ENCODE measurements around the gene BRD2.

DNA sequence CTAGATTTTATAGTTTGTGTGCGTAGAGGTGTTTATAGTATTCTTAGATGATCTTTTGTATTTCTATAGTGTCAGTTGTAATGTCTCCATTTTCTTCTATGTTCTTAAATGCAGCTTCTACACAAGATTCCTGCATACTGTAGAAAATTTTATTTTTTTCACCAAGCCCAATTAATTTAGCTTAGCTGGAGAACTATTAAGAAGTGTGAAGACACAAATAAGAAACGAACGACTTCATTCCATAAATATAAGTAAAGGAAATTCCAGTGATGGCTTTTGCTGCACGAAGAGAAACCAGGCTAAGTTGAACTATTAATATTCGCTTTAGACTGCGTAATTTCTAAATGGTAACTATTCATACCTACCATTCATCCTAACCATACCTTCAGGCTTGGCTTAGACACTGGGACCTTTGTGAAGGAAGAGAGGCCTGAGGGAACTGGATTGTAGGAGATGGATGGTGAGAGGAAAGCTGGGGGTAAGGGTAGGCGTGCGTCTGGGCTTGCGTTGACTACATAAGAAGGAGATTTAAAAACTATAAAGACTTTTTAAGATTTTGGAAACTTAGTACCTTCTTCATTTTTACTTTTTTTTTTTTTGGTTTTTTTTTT, 25.1 kb downstream of the BRD2 start:
- TF ChIP-seq POLR2A (IDR thresholded peaks at IDR 0.05): no peak
- TF ChIP-seq, protein P1, sequence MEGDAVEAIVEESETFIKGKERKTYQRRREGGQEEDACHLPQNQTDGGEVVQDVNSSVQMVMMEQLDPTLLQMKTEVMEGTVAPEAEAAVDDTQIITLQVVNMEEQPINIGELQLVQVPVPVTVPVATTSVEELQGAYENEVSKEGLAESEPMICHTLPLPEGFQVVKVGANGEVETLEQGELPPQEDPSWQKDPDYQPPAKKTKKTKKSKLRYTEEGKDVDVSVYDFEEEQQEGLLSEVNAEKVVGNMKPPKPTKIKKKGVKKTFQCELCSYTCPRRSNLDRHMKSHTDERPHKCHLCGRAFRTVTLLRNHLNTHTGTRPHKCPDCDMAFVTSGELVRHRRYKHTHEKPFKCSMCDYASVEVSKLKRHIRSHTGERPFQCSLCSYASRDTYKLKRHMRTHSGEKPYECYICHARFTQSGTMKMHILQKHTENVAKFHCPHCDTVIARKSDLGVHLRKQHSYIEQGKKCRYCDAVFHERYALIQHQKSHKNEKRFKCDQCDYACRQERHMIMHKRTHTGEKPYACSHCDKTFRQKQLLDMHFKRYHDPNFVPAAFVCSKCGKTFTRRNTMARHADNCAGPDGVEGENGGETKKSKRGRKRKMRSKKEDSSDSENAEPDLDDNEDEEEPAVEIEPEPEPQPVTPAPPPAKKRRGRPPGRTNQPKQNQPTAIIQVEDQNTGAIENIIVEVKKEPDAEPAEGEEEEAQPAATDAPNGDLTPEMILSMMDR (IDR thresholded peaks at IDR 0.05): no peak

Data from upper lobe of left lung (tissue), 4 donors.